ENCODE data around the gene EIF4A3.
"Not testable (repeated sequence)": the region's sequence is repeated elsewhere in the genome, so short reads cannot be mapped to it uniquely, and the experiment has no call there.

Gene EIF4A3

GRCh38 chr17:80099291-80100034, 47.5 kb downstream of the EIF4A3 start:
- DNase-seq, result no peak

DNA sequence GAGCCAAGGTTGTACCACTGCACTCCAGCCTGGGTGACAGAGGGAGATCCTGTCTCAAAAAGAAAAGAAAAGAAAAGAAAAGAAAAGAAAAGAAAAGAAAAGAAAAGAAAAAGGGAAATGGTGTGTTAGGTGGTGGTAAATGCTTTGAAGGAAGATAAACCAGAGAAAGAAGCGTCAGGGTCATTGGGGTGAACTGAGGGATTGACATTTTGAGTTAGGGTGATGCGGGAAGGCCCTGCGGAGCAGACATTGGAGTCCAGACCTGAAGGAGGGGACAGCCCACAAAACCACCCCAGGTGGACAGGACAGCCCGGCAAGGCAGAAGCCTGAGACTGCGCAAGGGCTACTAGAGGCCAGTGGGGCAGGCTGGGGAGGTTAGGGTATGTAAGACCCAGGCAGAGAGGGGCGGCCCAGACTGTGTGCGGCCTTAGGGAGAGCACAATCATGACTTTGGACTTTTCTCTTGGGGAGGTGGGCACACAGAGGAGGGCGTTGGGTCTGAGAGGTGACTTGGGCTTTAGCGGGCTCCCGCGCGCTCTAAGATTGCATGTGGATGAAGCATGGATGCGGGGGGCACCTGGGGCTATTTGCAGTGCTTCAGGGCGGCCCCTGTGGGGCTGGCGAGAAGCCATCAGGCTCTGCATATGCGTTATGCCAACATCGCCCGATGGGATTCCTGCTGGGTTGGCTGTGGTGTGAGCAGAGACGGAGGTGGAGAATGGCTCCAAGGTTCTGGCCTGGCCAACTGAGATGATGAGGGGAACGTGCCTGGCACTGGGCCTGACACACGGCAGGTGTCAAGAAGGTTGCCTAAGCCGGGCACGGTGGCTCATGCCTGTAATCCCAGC, 48.9 kb downstream of the EIF4A3 start:
- DNase-seq, result no peak

DNA sequence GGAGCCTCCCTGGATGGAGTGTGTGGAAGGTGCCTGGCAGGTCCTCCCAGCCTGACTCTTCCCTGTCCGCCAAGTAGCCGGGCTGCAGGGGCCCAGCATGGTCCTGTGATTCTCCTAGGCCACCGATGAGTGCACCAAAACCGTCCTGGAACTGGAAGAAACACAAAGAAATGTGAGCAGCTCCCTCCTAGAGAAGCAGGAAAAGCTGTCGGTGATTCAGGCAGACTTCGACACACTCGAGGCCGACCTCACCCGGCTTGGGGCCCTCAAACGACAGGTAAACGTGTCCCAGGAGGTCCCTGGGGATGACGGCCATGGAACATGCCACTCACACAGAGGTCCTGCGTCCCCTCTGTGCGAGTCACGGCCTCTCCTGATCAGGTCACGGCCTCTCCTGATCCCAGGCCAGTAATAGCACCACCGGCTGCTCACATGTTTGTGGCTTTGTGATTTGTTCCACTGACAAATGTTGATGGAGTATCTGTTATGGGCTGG, 49.8 kb downstream of the EIF4A3 start:
- no peak for DNase-seq

DNA sequence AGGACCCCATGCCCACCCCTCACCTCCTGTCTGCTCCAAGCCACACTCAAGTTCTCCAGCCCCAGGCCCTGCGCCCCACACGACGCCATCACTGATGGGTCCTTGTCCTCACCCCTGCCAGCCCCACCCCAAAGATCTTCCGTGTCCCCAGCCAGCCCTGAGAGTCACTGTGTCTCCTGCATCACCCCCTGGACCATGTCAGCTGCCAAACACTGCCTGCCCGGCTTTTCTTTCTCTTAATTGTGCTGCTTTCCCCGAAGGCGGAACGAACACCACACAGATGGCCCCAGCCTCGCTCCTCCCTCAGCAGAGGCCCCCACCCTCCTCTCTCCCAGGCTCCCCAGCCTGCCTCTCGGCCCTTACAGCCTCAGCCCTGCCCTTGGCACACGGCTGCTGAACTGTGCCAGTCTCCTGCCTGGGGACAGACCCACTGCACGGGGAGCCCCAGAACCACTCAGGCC, 50.3 kb downstream of the EIF4A3 start:
- no peak for DNase-seq

- no peak for DNase-seq
These were observed 51.0 kb downstream of the EIF4A3 start for GRCh38 chr17:80095844-80096475.

- no peak for DNase-seq
These were observed 51.7 kb downstream of the EIF4A3 start for GRCh38 chr17:80095038-80095843.

GRCh38 chr17:80092959-80093358, 54.0 kb downstream of the EIF4A3 start:
- DNase-seq, result no peak

DNA sequence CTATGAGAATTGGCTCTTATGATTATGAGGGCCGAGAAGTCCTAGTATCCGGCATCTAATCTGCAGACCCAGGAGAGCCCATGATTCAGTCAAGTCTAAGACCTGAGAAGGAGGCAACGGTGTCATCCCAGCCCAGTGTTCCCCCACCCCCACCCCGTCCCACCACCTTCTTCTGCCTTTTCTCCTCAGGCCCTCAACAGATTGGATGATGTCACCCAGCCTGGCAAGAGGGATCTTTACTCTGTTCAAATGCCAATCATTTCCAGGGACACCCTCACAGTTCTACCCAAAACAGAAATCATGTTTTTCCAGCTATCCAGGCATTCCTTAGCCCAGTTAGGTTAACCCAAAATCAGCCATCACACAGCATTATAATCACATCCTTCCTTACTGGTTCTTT, 55.6 kb downstream of the EIF4A3 start:
- no peak for DNase-seq

DNA sequence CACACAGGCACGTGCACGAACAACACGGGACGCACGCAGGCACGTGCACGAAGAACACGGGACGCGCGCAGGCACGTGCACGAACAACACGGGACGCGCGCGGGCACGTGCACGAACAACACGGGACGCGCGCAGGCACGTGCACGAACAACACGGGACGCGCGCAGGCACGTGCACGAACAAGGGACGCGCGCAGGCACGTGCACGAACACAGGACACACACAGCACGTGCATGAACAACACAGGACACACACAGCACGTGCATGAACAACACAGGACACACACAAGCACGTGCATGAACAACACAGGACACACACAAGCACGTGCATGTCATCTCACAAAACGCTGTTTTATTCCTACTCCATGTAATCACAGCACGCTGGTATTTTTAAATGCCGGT, 56.8 kb downstream of the EIF4A3 start:
- DNase-seq, result not testable (repeated sequence)

DNA sequence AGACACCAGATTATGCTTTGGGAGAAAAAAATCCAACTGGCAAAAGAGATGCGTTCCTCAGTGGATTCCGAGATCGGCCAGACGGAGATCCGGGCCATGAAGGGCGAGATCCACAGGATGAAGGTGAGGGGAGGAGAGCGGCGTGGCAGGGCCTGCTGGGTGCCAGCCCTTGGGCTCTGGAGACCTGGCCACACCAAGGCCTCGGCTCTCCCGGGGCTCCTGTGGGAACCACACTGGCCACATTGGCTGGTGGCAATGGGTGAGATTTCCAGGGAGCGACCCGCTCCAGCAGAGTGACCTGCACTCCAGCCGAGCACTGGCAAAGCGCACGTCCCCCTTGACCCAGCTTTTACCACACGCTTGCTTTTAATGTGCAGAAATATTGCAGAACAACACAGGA, 57.2 kb downstream of the EIF4A3 start:
- DNase-seq, result no peak

DNA sequence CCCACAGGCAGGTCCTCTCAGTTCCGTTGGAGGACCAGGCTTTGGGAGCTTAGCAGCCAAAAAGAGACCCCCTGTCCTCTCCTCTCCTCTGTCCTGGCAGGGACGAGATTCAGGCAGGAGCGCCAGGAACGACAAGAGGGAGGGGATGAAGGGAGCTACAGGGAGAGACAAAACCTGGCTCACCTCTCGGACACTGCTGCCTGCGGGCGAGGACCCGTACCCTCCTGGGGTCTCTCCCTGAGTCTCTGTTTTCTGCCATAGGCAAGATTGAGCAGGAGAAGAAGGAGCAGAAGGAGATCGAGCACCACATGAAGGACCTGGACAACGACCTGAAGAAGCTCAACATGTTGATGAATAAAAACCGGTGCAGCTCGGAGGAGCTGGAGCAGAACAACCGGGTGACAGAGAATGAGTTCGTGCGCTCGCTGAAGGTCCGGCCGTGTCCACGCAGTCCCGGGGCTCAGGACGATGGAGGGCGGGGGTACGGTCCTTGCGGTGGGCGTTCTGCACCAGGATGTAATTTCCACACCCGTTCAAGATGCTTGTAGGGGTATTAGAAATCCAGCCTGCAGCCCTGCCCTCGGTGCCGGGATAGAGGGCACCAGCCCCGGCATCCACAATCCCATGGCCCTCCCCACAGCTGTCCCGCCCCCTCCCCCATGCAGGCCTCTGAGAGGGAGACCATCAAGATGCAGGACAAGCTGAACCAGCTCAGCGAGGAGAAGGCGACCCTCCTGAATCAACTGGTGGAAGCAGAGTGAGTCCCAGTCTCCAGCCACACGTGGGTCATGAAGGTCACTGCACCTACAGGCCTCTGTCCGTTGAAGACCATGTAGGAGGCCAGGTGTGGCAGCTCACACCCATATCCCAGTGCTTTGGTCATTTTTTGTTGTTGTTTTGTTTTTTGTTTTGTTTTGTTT, 59.3 kb downstream of the EIF4A3 start:
- no peak for DNase-seq

GRCh38 chr17:80086616-80087015, 60.3 kb downstream of the EIF4A3 start:
- no peak for DNase-seq

GRCh38 chr17:80086081-80086480, 60.8 kb downstream of the EIF4A3 start:
- DNase-seq, result no peak

DNA sequence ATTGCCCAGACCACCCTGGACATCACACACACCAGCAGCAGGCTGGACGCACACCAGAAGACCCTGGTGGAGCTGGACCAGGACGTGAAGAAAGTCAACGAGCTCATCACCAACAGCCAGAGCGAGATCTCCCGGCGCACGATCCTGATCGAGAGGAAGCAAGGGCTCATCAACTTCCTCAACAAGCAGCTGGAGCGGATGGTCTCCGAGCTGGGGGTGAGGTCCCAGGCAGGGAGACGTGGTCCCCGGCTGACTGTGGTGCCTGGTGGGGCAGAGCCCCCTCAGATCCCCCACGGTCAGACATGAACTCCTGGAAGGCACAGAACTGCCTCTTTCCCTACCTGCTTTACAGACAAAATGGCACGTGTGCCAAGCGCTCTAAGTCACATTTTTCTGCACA, 62.2 kb downstream of the EIF4A3 start:
- no peak for DNase-seq
